ENCODE results near the gene AP4B1.

The AP4B1 gene

DNA sequence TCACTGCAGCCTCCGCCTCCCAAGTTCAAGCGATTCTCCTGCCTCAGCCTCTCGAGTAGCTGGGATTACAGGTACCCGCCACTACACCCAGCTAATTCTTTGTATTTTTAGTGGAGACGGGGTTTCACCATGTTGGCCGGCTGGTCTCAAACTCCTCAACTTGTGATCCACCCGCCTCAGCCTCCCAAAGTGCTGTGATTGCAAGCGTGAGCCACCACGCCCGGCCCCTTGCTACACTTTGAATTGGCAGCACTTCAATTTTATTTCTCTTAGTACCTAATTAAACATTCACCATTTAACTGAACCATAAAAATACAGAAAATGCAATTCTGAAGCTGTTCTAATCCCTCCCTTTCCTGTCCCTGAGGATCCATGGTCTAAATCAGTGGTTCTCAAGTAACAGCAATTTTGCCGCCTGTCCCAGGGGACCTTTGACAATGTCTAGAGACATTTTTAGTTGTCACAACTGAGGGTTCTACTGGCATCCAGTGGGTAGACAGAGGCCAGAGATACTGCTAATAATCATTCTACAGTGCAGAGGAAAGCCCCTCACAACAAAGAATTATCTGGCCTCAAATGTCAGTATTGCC, 12.9 kb downstream of the AP4B1 start:
- peak; percentile 22 for DNase-seq

DNA sequence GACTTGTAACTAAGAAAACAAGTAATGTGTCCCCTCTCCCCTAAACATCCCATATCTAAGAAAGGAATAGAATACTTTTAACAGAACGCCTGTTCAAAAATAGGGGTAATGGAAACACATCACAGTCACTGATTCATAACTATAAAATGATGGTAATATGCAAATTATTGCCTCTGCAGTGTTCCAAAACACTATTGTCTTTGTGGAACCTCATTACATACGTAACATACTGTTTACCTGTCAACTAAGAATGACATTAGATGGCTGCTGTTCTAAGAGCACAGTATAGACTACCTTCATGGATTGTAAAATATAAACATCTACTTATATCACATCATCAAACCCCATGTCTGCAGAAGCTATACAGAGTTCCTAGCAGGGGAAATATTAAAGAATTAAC, 13.8 kb downstream of the AP4B1 start:
- no peak for DNase-seq

DNA sequence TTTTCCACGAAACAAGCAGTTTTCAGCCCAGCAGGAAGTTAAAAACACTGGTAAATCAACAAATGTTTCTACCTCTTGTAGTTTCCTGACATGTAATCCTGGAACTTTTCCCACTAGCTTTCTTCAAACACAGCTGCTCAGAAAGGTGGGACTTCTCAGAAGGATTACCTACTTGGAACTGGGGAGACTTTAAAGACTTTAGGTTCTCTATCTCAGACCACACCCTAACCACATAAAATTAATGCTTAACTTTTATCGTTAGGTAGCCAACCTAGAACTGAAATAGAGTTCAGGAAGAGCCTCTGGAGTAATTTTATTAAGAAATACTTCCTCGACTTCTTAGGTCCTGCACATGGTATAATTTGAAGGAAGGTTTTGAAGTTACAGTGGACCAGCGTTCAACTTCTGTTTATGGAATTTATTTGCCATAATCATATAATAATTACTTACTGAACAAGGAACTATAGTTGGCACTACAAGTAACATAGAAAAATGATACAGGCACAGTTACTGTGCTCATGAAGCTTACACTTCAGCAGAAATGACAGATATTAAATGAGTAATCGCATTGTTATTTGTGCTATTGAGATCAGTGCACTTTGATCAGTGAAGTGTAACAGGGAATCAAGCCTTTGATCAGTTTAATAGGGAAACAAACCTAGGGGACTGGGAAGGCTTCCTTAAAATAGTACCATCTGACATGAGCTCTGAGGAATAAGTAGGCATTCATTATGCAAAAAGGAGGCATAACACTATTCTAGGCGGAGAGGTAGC, 17.0 kb downstream of the AP4B1 start, which contains the start of gene BCL2L15:
Gene BCL2L15 (minus strand): TSS at position 180 of the 774 bp plus-strand sequence. CDS start 206 bp downstream, outside the sequence.
- no peak for DNase-seq

DNA sequence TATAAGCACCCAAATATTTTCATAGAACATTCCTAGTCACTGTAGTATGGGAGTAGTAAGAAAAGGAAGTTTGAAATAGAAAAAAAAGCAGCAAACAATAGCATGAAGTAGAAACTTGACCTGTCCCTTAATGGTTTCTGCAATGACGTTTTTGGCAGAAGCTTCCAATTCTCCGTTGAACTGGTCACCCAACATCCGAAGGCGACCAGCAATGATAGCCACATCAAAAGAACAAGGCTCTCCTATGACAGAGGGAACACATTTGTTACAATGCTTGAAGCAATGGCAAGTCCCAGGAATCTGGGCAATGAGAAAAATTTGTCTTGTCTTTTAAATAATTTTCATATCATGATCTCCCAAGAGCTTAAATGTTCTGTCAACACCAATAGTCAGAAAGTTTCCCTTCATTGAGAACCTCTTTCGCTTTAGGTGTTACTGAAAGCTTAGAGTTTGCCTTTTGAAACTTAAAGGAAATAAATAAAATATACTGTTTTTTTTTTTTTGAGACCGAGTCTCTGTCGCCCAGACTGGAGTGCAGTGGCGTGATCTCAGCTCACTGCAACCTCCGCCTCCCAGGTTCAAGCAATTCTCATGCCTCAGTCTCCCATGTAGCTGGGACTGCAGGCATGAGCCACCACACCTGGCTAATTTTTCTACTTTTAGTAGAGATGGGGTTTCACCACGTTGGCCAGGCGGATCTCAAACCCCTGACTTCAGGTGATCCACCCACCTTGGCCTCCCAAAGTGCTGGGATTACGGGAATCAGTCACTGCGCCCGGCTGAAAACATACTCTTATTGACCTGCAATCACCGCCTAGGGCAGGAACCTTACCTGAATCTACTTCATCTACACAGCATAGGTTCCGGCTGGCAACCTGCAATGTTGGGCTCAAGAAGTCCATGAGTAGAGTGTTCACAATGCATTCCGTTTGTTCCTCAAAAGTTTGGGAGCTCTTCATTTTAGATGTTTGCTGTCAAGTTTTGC, 17.9 kb downstream of the AP4B1 start:
- DNase-seq = no peak

DNA sequence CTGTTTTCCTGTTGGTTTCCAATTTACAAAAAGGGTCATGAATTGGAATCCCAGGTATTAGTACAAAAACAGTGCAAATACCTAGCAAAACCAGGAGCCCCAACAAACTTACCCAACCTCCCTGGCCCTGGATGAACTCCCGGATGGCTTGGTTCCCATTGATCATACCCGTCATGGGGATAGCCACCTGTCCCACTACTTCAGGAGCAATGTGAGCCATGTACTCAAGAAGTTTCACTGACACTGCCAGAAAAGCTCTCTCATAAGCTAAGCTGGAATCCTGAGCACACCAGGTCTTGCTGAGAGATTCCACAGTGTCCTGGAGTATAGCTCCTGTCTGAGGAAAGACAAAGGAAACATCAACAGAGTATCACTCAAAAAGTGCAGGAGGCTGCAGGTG, 22.9 kb downstream of the AP4B1 start:
- no peak for DNase-seq

DNA sequence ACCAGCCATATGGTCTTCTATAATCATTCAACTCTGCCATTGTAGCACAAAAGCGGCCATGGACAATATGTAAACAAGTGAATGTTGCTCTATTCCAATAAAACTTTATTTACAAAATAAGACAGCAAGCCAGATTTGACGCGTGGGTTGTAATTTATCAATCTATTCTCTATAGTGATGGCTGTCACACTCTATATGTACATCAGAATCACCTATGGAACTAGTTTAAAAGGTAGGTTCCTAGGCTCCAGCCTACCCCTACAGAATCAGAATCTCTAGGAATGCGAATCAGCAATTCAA, 24.9 kb downstream of the AP4B1 start:
- DNase-seq = no peak

DNA sequence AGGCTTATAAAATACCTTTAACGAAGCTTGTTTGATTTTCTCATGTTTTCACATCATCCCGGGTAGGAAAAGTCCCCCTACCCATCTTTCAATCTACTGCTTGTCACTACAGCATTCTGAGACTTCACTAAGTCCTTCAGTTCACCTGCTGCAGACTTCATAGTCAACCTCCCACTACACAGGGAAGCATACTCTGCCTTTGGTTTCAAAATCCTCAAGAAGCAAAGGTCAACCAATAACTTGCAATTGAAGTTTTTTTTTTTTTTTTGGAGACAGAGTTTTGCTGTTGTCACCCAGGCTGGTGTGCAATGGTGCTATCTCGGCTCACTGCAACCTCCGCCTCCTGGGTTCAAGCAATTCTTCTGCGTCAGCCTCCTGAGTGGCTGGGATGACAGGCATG, 28.4 kb downstream of the AP4B1 start:
- no peak for DNase-seq

DNA sequence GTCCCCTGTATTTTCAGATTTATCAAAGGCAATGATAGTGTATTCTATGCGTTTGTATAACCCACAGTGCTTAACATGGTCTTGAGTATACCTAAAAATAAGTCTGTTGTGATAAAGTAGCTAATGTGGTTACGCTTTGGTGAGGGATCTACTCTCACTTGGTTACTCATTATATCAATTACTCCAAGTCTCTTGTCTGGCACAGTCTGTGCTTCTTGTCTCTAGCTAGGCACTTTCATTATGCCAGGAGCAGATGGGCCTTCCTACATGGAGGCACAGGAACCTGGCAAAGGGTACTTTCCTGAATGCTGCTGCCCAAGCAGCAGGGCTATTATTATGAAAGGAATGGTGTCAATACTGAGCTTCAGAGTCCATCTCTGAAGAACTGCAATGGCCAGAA, 28.9 kb downstream of the AP4B1 start:
- DNase-seq = no peak

DNA sequence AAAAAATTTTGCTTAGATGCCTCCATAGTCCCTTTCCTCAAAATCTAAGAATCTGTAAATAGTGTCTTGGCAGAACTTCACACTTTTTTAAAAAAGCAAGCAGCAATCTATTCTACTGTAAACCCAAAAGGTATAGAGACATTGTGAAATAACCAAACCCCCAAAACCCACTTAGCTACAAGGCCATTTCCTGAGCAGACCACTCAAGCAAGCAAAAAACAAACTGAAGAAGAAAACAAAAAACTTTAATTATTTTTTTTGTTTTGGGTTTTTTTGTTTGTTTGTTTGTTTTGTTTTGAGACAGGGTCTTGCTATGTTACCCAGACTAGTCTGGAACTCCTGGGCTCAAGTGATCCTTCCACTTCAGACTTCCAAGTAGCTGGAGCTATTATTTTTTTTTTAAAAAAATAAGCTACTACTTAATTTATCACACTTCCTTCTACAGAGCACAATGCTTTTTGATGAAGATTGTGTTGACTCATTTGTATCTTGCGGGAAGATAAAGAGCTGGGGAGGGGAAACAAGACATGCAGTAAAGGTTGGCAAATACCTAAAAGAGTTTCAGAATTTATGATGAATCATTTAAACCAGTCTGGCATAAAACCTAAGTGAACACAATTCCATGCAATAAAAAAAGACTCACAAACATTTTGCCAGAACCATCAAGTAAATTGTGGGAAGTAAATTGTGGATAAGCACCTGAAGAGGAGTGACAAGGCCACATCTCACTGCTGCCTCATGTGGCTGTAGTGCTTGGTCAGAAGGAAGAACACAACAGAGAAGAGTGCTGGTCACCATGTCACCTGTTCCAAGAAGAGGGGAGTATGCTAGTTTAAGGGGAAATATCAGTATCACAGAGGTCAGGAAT, 30.4 kb downstream of the AP4B1 start:
- DNase-seq = peak; percentile 0

DNA sequence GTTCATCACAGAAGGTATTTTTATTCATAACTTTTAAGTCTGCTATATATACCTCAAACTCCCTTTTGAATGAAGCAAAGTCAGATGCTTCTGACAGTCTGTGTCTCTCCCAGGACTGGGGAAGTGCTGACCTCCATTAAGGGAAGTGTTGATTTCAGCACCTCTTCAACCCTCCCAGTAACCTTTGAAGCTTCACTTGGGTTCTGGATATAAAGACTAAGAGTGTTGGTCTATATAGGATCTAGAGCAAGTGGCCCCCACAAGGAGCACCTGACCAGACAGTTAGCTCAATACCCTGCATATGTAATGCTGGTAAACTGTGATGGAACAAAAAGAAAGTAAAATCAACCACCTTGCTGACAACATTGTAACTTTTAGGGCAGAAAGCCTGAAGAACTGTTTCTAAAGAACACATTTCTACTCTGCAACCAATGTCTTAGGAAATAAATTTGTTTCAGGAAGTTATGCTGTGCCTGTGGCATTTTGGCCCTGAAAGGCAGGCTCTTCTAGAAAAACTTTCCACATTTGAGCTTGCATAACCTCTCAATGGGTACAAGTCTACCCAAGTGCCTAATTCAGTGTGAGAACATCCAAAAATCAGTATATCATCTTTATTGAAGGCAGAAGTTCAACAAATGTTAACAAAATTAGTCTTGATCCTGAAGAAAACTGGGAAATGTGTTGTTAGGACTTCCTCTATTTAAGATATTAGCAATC, 32.2 kb downstream of the AP4B1 start:
- DNase-seq = no peak

DNA sequence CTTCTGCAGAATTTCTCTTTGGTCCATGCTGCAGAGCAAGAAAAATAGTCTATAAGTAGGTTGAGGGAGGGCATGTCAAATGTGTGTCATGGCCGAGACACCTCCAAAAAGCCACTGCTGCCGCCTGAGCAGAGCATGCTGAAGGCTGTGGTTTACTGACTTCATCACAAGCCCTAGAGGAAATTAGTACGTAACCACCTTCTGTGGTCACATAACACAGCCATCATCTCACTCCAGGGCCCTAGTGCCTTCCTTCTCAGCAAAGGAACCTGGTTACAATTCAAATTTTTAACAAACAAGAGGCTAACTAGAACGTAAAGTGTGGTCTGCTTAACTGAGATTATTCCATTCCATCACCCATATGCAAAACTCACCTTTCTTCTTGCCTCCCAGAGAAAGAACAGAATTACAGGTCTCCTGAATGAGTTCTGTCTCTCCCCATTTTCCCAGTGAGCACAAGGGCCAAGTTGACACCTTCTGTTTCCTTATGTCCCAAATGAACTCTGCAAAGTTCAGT, 32.9 kb downstream of the AP4B1 start, which contains the start of gene PTPN22:
Gene PTPN22 (minus strand): TSS at position 116 of the 517 bp plus-strand sequence.
- DNase-seq = no peak

DNA sequence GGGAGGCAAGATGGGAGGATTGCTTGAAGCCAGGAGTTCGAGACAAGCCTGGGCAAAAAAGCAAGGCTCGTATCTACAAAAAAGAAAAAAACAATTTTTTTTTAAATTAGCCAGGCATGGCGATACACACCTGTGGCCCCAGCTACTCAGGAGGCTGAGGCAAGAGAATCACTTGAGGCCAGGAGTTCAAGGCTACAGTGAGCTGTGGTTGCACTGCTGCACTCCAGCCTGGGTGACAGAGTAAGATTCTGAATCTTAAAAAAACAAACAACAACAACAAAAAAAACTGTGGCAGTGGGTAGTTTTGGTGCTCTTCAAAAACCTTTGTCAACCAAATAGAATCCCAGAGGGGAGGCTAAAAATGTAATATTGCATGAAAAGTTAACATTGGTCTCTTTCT, 33.8 kb downstream of the AP4B1 start:
- DNase-seq = no peak

DNA sequence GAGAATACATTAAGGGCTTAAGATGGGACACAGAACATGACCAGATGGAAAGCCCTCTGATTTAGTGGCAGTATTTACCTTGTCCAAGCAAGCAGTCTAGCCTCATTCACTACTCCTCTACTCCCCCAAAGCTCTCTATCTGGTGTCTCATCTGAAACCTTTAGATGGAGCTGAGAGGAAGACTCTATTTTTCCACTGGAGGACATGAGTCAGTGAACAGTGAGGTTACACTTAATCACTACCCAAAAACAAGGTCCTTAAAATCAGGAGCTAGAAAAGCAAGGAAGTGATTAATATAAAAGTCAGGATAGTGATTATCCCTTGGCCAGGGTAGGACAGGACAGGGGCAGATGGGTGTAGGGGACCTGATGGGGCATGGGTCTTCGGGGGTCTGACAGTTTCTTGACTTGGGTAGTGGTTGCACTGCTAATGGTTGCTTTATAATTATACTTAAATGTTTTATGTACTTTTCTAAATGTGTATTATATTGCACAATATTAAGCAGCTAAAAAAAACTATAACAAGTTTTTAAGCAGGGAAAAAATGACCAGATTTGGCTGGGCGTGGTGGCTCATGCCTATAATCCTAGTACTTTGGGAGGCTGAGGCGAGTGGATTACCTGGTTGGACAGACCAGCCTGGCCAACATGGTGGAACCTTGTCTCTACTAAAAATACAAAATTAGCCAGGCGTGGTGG, 36.1 kb downstream of the AP4B1 start:
- DNase-seq = no peak

DNA sequence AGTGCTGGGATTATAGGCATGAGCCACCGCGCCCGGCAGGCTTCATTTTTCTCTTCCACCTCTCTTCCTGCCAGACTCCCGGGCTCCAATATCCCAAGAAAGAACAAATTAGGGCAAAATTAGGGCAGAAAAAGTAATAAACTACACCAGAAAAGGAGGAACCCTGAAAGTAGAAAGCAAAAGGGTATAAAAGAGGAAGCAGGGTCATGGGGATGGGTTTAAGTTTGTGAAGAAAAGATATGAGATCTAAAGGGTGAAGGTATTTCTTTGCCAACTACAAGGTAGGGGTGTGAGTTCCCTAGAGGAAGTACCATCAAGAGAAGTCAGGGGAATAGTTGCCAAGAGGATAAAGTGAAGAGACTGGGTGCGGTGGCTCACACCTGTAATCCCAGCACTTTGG, 43.0 kb downstream of the AP4B1 start:
- no peak for DNase-seq

DNA sequence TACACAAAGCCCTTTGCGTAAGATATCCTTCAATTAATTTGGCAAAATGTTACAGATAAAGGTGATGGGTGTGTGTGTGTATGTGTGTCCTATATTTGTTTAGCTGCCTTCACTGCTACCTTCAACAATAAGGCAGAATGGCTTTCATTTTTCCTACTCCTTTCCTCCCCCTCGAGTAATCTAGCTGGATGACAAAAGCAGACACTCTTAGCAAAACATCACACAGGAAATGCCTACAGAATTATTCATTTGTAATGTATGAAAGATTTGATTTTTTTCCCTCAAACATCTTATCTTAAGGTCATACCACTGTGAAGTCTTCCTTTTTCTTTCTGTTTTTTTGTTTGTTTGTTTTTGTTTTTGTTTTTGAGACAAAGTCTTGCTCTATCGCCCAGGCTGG, 43.7 kb downstream of the AP4B1 start:
- no peak for DNase-seq

DNA sequence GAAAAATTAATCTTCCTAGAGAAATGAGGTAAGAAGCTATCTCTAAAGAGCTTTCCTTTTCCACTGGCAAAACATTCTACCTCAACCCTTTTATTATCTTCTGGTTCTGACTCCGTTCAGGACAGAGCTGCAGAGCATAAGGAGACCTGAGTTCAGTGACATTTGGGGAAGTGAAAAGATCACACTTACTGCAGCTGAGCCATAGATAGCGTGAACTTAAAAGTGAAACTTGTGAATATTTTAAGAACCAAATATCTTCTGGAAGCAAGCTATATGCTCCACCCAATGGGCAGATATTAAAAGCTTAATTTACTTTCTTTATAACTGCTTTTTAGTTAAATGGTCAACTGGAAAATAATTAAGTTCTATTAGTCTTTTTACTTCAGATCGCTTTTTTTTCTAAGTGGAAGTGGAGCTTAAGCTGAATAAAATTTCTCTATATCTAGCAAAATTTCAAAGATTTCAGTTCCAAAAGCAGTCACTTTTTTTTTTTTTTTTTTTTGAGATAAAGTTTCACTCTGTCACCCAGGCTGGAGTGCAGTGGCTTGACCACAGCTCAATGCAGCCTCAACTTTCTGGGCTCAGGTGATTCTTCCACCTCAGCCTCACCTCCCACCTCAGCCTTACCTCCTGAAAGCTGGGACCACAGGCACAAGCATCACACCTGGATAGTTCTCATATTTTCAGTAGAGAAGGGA, 45.0 kb downstream of the AP4B1 start:
- no peak for DNase-seq

DNA sequence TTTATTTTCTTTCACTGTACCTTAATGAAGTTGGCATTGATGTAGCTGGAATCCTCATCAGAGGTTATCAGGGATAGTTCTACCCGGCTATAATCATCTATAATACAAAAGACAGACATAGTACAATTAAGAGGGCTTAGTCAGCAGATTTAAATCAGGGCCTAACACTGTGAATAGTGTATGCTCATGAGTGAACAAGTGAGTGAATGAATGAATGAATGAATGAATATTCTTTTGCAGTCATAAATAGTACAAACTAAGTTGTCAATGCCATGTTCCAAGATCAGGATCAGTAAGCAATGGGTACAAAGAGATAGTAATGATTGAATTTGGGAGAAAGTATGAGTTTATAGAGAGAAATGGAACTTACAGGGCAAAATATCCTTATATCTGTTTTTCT, 45.6 kb downstream of the AP4B1 start:
- no peak for DNase-seq

DNA sequence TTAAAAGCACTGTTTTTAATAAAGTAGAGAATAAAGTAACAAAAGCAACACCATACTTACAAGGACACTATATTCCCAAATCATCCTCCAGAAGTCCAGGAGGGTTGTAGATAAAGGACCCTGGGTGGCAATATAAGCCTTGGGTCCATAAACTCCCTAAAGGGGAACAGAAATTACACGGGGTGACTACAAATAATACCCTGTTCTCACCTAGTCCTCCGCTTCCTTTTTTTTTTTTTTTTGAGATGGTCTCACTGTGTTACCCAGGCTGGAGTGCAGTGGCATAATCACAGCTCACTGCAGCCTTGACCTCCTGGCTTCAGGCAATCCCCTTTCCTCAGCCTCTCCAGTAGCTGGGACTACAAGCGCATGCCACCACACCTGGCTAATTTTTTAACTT, 46.2 kb downstream of the AP4B1 start:
- no peak for DNase-seq

DNA sequence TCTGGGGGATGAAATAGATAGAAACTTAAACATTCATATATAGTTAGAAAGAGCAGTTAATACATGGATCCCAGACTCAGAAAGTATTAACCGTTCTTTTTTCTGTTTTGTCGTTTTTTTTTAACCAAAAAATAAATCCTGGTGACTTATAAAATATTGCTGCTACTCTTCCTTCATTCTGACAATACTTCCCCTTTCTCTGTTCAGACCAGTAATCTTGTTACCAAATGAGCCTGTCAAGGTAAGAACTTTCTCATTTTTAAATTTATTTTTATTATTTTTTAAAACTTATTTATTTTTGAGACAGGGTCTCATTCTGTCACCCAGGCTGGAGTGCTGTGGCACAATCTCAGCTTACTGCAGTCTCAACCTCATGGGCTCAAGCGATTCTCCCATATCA, 46.8 kb downstream of the AP4B1 start:
- no peak for DNase-seq

DNA sequence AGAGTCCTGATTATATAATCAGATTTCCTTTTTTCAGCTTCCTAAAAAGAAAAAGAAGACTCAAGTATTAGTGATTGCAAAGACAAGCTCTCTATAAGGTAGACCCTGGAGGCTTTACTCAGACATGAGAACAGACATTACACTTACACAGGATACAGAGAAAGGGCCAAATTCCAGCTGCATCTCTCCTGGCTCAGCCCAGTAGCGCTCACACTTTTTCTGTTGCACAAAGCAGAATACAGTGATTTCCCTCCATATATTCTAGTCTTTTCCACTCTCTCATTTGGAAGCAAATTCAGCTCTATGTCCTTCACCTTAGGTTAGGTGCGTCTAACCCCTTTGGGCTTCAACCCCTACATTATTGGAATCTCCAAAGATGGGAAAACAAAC, 48.2 kb downstream of the AP4B1 start:
- DNase-seq = no peak
